Measurements from ENCODE around the gene HSPA8. TPM values are rescaled to one million over a fixed set of nuclear protein-coding genes. Genes with fewer than 3 reads are reported as not detected.

The HSPA8 gene
- total RNA-seq, 1 donor from 2014 or later, result 1,277 TPM

GRCh38 chr11:123030517-123030916 lies 31.4 kb downstream of the HSPA8 start:
- FAIRE-seq, result no peak
- Histone ChIP-seq H3K4me3 (ENCODE audit: low read depth, low read length) (no peak overlapping the region), H3K36me3 (ENCODE audit: control insufficient read depth, insufficient read depth, low read length) (no peaks in the 10 kb centered on the region), H3K27me3 (ENCODE audit: control insufficient read depth, insufficient read depth, low read length) (no peaks in the 10 kb centered on the region)
- no peak for DNase-seq (ENCODE audit: low read depth)
- no peak for TF ChIP-seq CTCF (IDR thresholded peaks at IDR 0.05; ENCODE audit: insufficient read depth, low read length, severe bottlenecking)

- Histone ChIP-seq H3K27me3 (ENCODE audit: control insufficient read depth, insufficient read depth, low read length) (peaks cover 2% of the 10 kb centered on the region), H3K36me3 (ENCODE audit: control insufficient read depth, insufficient read depth, low read length) (no peaks in the 10 kb centered on the region), H3K4me3 (ENCODE audit: low read depth, low read length) (no peak overlapping the region)
- TF ChIP-seq CTCF (IDR thresholded peaks at IDR 0.05; ENCODE audit: insufficient read depth, low read length, severe bottlenecking), result peak; percentile 77
- FAIRE-seq (no peak), DNase-seq (ENCODE audit: low read depth) (peak; percentile 52)
Observed at GRCh38 chr11:123020968-123021367, 41.0 kb downstream of the HSPA8 start.

- no peak for TF ChIP-seq CTCF (IDR thresholded peaks at IDR 0.05; ENCODE audit: insufficient read depth, low read length, severe bottlenecking)
- peaks cover 2% of the 10 kb centered on the region for H3K27me3 ChIP-seq (ENCODE audit: control insufficient read depth, insufficient read depth, low read length)
- no peaks in the 10 kb centered on the region for H3K36me3 ChIP-seq (ENCODE audit: control insufficient read depth, insufficient read depth, low read length)
- FAIRE-seq (no peak), DNase-seq (ENCODE audit: low read depth) (no peak)
- H3K4me3 ChIP-seq (ENCODE audit: low read depth, low read length), result no peak overlapping the region
Observed at GRCh38 chr11:123018702-123019101, 43.2 kb downstream of the HSPA8 start.

- H3K4me3 ChIP-seq (ENCODE audit: low read depth, low read length), result no peak overlapping the region
- peaks cover 5% of the 10 kb centered on the region for H3K27me3 ChIP-seq (ENCODE audit: control insufficient read depth, insufficient read depth, low read length)
- TF ChIP-seq CTCF (IDR thresholded peaks at IDR 0.05; ENCODE audit: insufficient read depth, low read length, severe bottlenecking), result no peak
- no peaks in the 10 kb centered on the region for H3K36me3 ChIP-seq (ENCODE audit: control insufficient read depth, insufficient read depth, low read length)
- FAIRE-seq (no peak), DNase-seq (ENCODE audit: low read depth) (no peak)
Observed at GRCh38 chr11:123011510-123011909, 50.4 kb downstream of the HSPA8 start.

Other genes starting within 250 kb of the HSPA8 start
- gene CRTAM, start 223.6 kb downstream of the HSPA8 start, total RNA-seq, result 0.79 TPM in 1 of 2 replicates, not detected in the other
- gene JHY, start 179.4 kb downstream of the HSPA8 start, total RNA-seq, result 1.1 and 2.9 TPM in 2 replicates
- not detected in 2 replicates for gene BSX, start 80.3 kb downstream of the HSPA8 start, total RNA-seq
- gene CLMP, start 133.1 kb upstream of the HSPA8 start, total RNA-seq, result 9.7 and 34.5 TPM in 2 replicates